22Rv1 (cell line): ENCODE results near the gene CRB3.

Source experiments
- H3K27ac ChIP-seq: fragments of 450-650 bp; 2 replicates; pipeline ENCODE4 v1.5.1; 2017
- ZFX ChIP-seq: fragments of 450-650 bp; IDR thresholded peaks from 2 replicates; pipeline ENCODE4 v1.6.1; 2017; ENCODE audit warnings: antibody characterized with exemption, borderline replicate concordance
- TF ChIP-seq, protein P1 (sequence below): fragments of 450-650 bp; IDR thresholded peaks from 2 replicates; pipeline ENCODE4 v1.5.1; 2017; ENCODE audit warnings: mild to moderate bottlenecking

Gene CRB3

DNA sequence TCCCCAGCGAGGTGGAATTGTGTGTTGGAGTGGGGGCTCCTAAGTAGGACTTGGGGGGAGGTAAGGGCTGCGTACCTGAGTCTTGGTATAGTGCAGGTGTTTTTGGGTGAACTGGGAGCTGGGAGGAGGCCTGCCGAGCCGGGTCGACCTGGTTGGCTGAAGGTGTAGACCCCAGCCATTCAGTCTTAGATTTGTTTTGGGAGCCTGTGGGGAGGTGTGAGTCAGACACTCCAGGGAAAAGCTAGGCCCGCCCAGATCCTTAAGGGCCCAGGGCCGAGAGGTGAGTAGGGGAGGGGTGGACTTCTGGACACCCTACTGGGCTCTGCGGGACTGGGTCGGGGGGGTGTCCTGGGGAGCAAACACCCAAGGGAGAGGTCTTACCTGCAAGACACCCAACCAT is 935 bp downstream of the CRB3 start:
- no peak for TF ChIP-seq ZFX
- TF ChIP-seq, protein P1, sequence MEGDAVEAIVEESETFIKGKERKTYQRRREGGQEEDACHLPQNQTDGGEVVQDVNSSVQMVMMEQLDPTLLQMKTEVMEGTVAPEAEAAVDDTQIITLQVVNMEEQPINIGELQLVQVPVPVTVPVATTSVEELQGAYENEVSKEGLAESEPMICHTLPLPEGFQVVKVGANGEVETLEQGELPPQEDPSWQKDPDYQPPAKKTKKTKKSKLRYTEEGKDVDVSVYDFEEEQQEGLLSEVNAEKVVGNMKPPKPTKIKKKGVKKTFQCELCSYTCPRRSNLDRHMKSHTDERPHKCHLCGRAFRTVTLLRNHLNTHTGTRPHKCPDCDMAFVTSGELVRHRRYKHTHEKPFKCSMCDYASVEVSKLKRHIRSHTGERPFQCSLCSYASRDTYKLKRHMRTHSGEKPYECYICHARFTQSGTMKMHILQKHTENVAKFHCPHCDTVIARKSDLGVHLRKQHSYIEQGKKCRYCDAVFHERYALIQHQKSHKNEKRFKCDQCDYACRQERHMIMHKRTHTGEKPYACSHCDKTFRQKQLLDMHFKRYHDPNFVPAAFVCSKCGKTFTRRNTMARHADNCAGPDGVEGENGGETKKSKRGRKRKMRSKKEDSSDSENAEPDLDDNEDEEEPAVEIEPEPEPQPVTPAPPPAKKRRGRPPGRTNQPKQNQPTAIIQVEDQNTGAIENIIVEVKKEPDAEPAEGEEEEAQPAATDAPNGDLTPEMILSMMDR = no peak
- peak overlapping the region; percentile 98 for H3K27ac ChIP-seq

DNA sequence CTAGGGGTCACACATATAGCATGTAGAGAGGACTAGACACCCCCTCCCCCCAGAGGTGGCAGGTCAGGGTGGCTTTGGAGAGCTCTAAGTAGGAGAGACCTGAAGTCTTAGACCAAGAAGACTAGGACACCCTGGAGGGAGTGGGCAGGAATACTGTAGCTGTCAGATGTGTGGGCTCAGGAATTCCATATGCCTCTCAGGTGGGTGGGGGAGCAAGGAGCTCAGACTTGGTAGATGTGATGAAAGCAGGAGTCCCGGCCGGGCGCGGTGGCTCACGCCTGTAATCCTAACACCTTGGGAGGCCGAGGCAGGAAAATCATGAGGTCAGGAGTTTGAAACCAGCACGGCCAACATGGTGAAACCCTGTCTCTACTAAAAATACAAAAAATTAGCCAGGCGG is 1.6 kb downstream of the CRB3 start:
- TF ChIP-seq, protein P1 = no peak
- no peak for TF ChIP-seq ZFX
- peak overlapping the region; percentile 98 for H3K27ac ChIP-seq

DNA sequence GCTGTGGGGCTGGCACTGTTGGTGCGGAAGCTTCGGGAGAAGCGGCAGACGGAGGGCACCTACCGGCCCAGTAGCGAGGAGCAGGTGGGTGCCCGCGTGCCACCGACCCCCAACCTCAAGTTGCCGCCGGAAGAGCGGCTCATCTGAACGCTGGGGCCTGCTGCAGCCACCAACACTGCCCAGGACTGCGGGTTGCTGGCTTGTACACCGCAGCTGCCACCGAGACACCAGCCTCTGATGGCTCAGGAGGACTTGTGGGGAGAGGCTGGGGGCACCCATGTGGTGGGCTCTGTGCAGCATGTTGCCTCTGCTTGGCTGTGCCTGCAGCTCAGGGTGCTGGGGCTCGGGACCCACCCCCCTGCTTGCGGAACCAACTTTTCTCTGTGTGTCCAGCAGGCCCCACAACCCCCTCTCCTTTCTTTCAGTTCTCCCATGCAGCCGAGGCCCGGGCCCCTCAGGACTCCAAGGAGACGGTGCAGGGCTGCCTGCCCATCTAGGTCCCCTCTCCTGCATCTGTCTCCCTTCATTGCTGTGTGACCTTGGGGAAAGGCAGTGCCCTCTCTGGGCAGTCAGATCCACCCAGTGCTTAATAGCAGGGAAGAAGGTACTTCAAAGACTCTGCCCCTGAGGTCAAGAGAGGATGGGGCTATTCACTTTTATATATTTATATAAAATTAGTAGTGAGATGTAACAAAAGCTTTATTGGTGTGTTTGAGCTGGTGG is 2.6 kb downstream of the CRB3 start:
- TF ChIP-seq, protein P1 = no peak
- no peak for TF ChIP-seq ZFX
- no peak overlapping the region for H3K27ac ChIP-seq

DNA sequence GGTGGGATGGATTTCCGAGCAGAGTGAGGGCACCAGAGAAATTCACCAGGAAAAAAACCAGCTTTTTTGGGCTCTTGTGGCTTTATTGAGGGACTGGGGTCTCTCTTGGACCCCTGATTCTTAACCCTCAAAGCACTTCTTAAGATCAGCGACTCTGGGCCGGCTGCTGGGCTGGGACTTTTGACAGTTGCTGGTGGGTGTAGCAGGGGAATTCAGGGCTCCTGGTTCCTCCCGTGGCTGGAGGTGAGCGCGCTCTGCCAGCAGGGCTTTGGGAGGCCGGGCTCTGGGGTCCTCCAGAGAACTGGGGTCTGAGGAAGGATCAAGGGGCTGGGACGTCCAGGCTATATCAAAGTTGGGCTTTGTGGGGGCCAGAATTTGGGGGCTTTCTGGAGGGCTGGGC is 3.3 kb downstream of the CRB3 start:
- TF ChIP-seq, protein P1 = no peak
- no peak for TF ChIP-seq ZFX
- H3K27ac ChIP-seq = no peak overlapping the region

DNA sequence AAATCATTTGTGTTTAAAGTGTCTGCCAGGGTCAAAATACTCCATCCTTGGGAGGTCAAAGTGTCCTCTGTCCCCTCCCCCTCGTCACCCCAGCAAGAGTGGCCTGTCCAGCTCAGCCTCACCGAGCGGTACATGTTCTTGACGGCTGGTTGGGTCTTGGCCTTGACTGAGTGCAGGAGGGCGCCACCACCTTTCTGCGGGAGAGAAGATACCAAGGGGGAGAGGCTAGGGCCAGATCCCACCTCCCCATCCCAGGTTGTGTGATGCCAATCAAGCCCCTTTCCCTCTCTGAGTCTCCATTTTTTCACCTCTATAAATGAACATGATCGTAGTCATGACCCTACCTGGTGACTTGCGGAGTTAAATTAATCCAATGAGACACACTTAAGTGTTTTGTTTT is 6.1 kb downstream of the CRB3 start:
- H3K27ac ChIP-seq = no peak overlapping the region
- no peak for TF ChIP-seq ZFX
- TF ChIP-seq, protein P1 = no peak

- H3K27ac ChIP-seq = no peak overlapping the region
- TF ChIP-seq ZFX = no peak
These were observed 7.0 kb downstream of the CRB3 start for GRCh38 chr19:6471076-6471475.

DNA sequence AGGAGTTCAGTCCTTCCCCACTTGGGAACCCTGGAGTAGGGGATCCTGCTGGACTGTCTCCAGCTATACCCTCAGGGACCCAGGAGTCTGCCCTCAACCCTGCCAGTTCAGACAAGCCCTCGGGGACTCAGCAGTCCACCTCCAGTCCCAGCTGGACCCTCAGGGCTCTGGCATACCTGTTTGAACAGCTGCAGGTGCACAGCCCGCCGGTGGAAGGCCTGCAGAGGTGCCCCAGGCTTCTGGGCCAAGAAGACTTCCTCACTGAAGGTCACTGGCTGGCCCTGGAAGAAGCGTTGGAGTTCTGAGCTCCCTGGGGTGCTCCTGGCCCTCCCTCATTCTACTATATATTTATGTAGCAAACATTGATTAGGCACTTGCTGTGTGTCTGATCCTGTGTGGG is 8.6 kb downstream of the CRB3 start:
- no peak for TF ChIP-seq ZFX
- TF ChIP-seq, protein P1 = no peak
- 0 out of 2 replicates have a peak overlapping the region, but pooled peaks have one; percentile 7 for H3K27ac ChIP-seq

GRCh38 chr19:6473647-6474046 is 9.6 kb downstream of the CRB3 start:
- H3K27ac ChIP-seq = no peak overlapping the region
- no peak for TF ChIP-seq ZFX
- TF ChIP-seq, protein P1 = no peak
